HCT116 (cell line): ENCODE data around the gene GABRP. TPM values are rescaled to one million over a fixed set of nuclear protein-coding genes. Genes with fewer than 3 reads are reported as not detected.

Experiments used
- ATAC-seq: fragments of 200-7000 bp; cut with Tn5 transposase; 2 replicates; pipeline ENCODE4 v1.9.1; 2020; ENCODE audit warnings: mild to moderate bottlenecking, moderate library complexity
- BruUV-seq: library from RNA; stranded (reverse); fragments of 400-500 nt; replicated peaks from 2 replicates; lab custom pipeline; 2021; lab: Mats Ljungman, UMichigan
- CTCF ChIA-PET: fragments of 300-600 bp; sonication (Branson Sonifier 250); formaldehyde crosslinking; loops from one replicate; lab custom pipeline; 2021; ENCODE audit warnings: antibody characterized with exemption; lab: Charles Lee
- POLR2A ChIA-PET: fragments of 300-600, 350-600 bp; sonication (Branson Sonifier 250); formaldehyde crosslinking; loops from one replicate; lab custom pipeline; 2021; ENCODE audit warnings: antibody characterized with exemption; lab: Charles Lee
- RAD21 ChIA-PET, 2 experiments: fragments of 300-600 bp; sonication (Branson Sonifier 250); formaldehyde crosslinking; loops; one replicate each; lab custom pipeline; 2023; ENCODE audit warnings: low total read pairs in 2 of 2; ENCODE audit not compliant: uncharacterized antibody in 2 of 2, unreplicated experiment in 2 of 2, low non-redundant PET in 1 of 2; lab: Charles Lee
- DNase-seq: peaks from one replicate; pipeline ENCODE4 v3.0.0-alpha.2; 2010; ENCODE audit warnings: low read depth, low spot score
- H2AFZ ChIP-seq: fragments of 200-600 bp; shearing (Covaris generic), sonication (generic); 2 replicates; pipeline ENCODE4 v1.6.1; 2017; ENCODE audit warnings: low read depth, mixed run types, mixed read lengths, antibody characterized with exemption, low read length; ENCODE audit not compliant: poor library complexity, severe bottlenecking
- H3K27ac ChIP-seq: 2 replicates; pipeline ENCODE4 v1.5.1; 2012; ENCODE audit warnings: low read depth, low read length
- H3K27me3 ChIP-seq: fragments of 200-600 bp; sonication (generic); 2 replicates; pipeline ENCODE4 v1.6.1; 2016; ENCODE audit warnings: mixed run types, low read length, mixed read lengths; ENCODE audit not compliant: insufficient read depth
- H3K36me3 ChIP-seq, 2 experiments: fragments of 200-500 bp in 1 of 2; fragments of 200-600 bp in 1 of 2; sonication (Bioruptor generic) in 1 of 2; sonication (generic) in 1 of 2; 2 replicates each; pipeline versions ENCODE4 v1.5.1 to v1.6.1; 2014 to 2016; ENCODE audit warnings: low read length in 2 of 2, inconsistent platforms in 1 of 2, mixed read lengths in 1 of 2, mixed run types in 1 of 2; ENCODE audit not compliant: insufficient read depth in 2 of 2, control insufficient read depth in 1 of 2
- H3K4me1 ChIP-seq, 2 experiments: fragments of 200-600 bp in 1 of 2; sonication (generic) in 1 of 2; 2 replicates each; pipeline versions ENCODE4 v1.5.1 to v1.6.1; 2012 to 2017; ENCODE audit warnings: low read length in 2 of 2, inconsistent platforms in 1 of 2, mild to moderate bottlenecking in 1 of 2, mixed read lengths in 1 of 2, mixed run types in 1 of 2, moderate library complexity in 1 of 2; ENCODE audit not compliant: insufficient read depth in 2 of 2, control insufficient read depth in 1 of 2
- H3K4me2 ChIP-seq: fragments of 200-600 bp; sonication (generic); 2 replicates; pipeline ENCODE4 v1.6.1; 2017; ENCODE audit warnings: mixed run types, low read length, mixed read lengths
- H3K4me3 ChIP-seq, 2 experiments: fragments of 200-600 bp in 1 of 2; sonication (generic) in 1 of 2; replicated peaks in 1 of 2; 2 replicates each; pipeline ENCODE4 v1.5.1; 2011 to 2016; ENCODE audit warnings: low read length in 2 of 2, control low read depth in 1 of 2, low read depth in 1 of 2, mild to moderate bottlenecking in 1 of 2, mixed read lengths in 1 of 2, mixed run types in 1 of 2
- H3K79me2 ChIP-seq: fragments of 200-600 bp; sonication (generic); 2 replicates; pipeline ENCODE4 v1.6.1; 2017; ENCODE audit warnings: mild to moderate bottlenecking, mixed run types, low read length, moderate library complexity, mixed read lengths; ENCODE audit not compliant: insufficient read depth
- H3K9ac ChIP-seq: fragments of 200-600 bp; sonication (generic); 2 replicates; pipeline ENCODE4 v1.6.1; 2016; ENCODE audit warnings: low read length, mixed read lengths
- H3K9me2 ChIP-seq: fragments of 200-600 bp; sonication (generic), shearing (Covaris generic); 2 replicates; pipeline ENCODE4 v1.6.1; 2017; ENCODE audit warnings: mixed run types, mild to moderate bottlenecking, moderate library complexity; ENCODE audit not compliant: insufficient read depth
- H3K9me3 ChIP-seq, 2 experiments: fragments of 200-500 bp in 1 of 2; fragments of 200-600 bp in 1 of 2; sonication (Bioruptor generic) in 1 of 2; sonication (generic) in 1 of 2; 2 replicates each; pipeline ENCODE4 v1.6.1; 2014 to 2017; ENCODE audit warnings: low read length in 2 of 2, mixed read lengths in 2 of 2, inconsistent platforms in 1 of 2, low read depth in 1 of 2, mild to moderate bottlenecking in 1 of 2, mixed run types in 1 of 2, moderate library complexity in 1 of 2; ENCODE audit not compliant: control insufficient read depth in 1 of 2, insufficient read depth in 1 of 2
- H4K20me1 ChIP-seq: fragments of 200-600 bp; sonication (generic), shearing (Covaris generic); 2 replicates; pipeline ENCODE4 v1.6.1; 2017; ENCODE audit warnings: mixed run types, mild to moderate bottlenecking, moderate library complexity; ENCODE audit not compliant: insufficient read depth
- CBX3 ChIP-seq: IDR thresholded peaks from 2 replicates; pipeline ENCODE4 v1.6.1; 2012; ENCODE audit warnings: low read depth
- CEBPB ChIP-seq: IDR thresholded peaks from 2 replicates; pipeline ENCODE4 v1.6.1; 2012; ENCODE audit warnings: low read depth
- CTCF ChIP-seq, 3 experiments: fragments of 200-600 bp in 1 of 3; sonication (generic) in 1 of 3; IDR thresholded peaks in 2 of 3; conservative IDR thresholded peaks in 1 of 3; 2 replicates each; pipeline ENCODE4 v1.5.1; 2012 to 2017; ENCODE audit warnings: low read depth in 2 of 3, low read length in 2 of 3, antibody characterized with exemption in 1 of 3, borderline replicate concordance in 1 of 3, control low read depth in 1 of 3, mild to moderate bottlenecking in 1 of 3, mixed read lengths in 1 of 3, mixed run types in 1 of 3, moderate library complexity in 1 of 3; ENCODE audit not compliant: insufficient read depth in 1 of 3
- ELF1 ChIP-seq: IDR thresholded peaks from 2 replicates; pipeline ENCODE4 v1.6.1; 2012; ENCODE audit warnings: low read depth, borderline replicate concordance
- EZH2 ChIP-seq: fragments of 200-600 bp; sonication (generic); IDR thresholded peaks from 2 replicates; pipeline ENCODE4 v1.6.1; 2017; ENCODE audit warnings: antibody characterized with exemption, mixed run types
- EZH2phosphoT487 ChIP-seq: fragments of 200-600 bp; IDR thresholded peaks from 2 replicates; pipeline ENCODE4 v1.6.1; 2018; ENCODE audit warnings: antibody characterized with exemption, borderline replicate concordance
- FOSL1 ChIP-seq: IDR thresholded peaks from 2 replicates; pipeline ENCODE4 v1.6.1; 2012; ENCODE audit warnings: low read depth
- JUND ChIP-seq: IDR thresholded peaks from 2 replicates; pipeline ENCODE4 v1.6.1; 2012
- MAX ChIP-seq: IDR thresholded peaks from 2 replicates; pipeline ENCODE4 v1.6.1; 2012
- POLR2A ChIP-seq: IDR thresholded peaks from 2 replicates; pipeline ENCODE4 v1.7.0; 2011; ENCODE audit warnings: borderline replicate concordance; ENCODE audit not compliant: insufficient read depth, insufficient read length; ENCODE audit errors: extremely low read depth
- POLR2AphosphoS5 ChIP-seq: IDR thresholded peaks from 2 replicates; pipeline ENCODE4 v1.6.1; 2011; ENCODE audit warnings: mild to moderate bottlenecking, low read depth, low read length, moderate library complexity
- RAD21 ChIP-seq: IDR thresholded peaks from 2 replicates; pipeline ENCODE4 v1.6.1; 2012; ENCODE audit warnings: low read depth, mild to moderate bottlenecking
- REST ChIP-seq: IDR thresholded peaks from 2 replicates; pipeline ENCODE4 v1.6.1; 2012; ENCODE audit warnings: low read depth
- SIN3A ChIP-seq: IDR thresholded peaks from 2 replicates; pipeline ENCODE4 v1.6.1; 2012; ENCODE audit warnings: low read depth
- SP1 ChIP-seq: IDR thresholded peaks from 2 replicates; pipeline ENCODE4 v1.6.1; 2012; ENCODE audit warnings: low read depth
- YY1 ChIP-seq: IDR thresholded peaks from 2 replicates; pipeline ENCODE4 v1.6.1; 2011; ENCODE audit warnings: low read length, low read depth, moderate library complexity, mild to moderate bottlenecking; ENCODE audit not compliant: insufficient replicate concordance; ENCODE audit errors: extremely low read depth
- ZFX ChIP-seq: fragments of 450-650 bp; IDR thresholded peaks from 2 replicates; pipeline ENCODE4 v1.6.1; 2017
- ZNF274 ChIP-seq: fragments of 200-500 bp; sonication (Bioruptor generic); IDR thresholded peaks from 2 replicates; pipeline ENCODE4 v1.6.1; 2014; ENCODE audit warnings: mild to moderate bottlenecking, low read depth, low read length, inconsistent platforms
- intact Hi-C: fragments of 100-400 bp; cut with micrococcal nuclease; formaldehyde crosslinking; loops from 2 replicates; pipeline ENCODE4 v1.10.0; 2022
- total RNA-seq: library from RNA; stranded (reverse); gene quantifications from one replicate; pipeline ENCODE4 v1.2.1, GENCODE V29; 2021; ENCODE audit not compliant: unreplicated experiment
- TF ChIP-seq, protein P1 (sequence below): IDR thresholded peaks from 2 replicates; pipeline ENCODE4 v1.6.1; 2012

The GABRP gene
- total RNA-seq, 1 experiment from 2014 or later, result not detected

DNA sequence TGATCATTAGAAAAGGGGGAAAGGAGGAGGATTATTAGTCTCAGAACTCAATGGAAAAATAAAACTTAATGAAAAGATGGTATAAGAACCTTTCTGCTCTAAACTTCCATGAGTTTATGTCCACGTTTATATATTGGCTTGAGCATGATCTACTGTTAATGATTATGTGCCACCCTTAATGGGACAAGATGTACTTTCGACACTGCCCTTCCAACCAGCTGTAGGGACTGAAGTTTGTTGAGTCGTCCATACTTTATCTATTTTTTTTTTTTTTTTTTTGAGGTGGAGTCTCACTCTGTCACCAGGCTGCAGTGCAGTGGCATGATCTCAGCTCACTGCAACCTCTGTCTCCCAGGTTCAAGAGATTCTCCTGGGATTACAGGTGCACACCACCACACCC, 25.0 kb upstream of the GABRP start:
- H3K9me3 ChIP-seq, result no peaks in the 10 kb centered on the region
- H3K9me2 ChIP-seq, result no peaks in the 10 kb centered on the region
- ChIA-PET RAD21 (no interaction called here), CTCF (no interaction called here), POLR2A (no interaction called here)
- ATAC-seq, result no peak
- no peaks in the 10 kb centered on the region for H3K4me1 ChIP-seq
- no peak overlapping the region for H3K9ac ChIP-seq
- H3K27me3 ChIP-seq, result 0 out of 2 replicates have a peak, but pooled peaks cover 3% of the 10 kb centered on the region
- no peak overlapping the region for H3K4me3 ChIP-seq
- BruUV-seq, result no TSS peak
- TF ChIP-seq EZH2phosphoT487 (no peak), CBX3 (no peak), MAX (no peak), REST (no peak), EZH2 (no peak), POLR2A (no peak), CEBPB (no peak), ELF1 (no peak), JUND (no peak), ZNF274 (no peak), FOSL1 (no peak), CTCF (IDR thresholded peaks at IDR 0.05 in 2 of 3, conservative IDR thresholded peaks at IDR 0.05 in 1 of 3; ENCODE audit: borderline replicate concordance in 1 of 3, insufficient read depth in 1 of 3, low read depth in 2 of 3, low read length in 2 of 3) (no peak), POLR2AphosphoS5 (no peak), SIN3A (no peak), YY1 (no peak), RAD21 (no peak), ZFX (no peak), SP1 (no peak)
- TF ChIP-seq, protein P1, sequence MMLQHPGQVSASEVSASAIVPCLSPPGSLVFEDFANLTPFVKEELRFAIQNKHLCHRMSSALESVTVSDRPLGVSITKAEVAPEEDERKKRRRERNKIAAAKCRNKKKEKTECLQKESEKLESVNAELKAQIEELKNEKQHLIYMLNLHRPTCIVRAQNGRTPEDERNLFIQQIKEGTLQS, result no peak
- H3K4me2 ChIP-seq, result no peak overlapping the region
- no peaks in the 10 kb centered on the region for H3K79me2 ChIP-seq
- H4K20me1 ChIP-seq, result no peaks in the 10 kb centered on the region
- no peak for DNase-seq
- no peaks in the 10 kb centered on the region for H3K36me3 ChIP-seq
- intact Hi-C loops, result no loop called here
- H3K27ac ChIP-seq, result no peak overlapping the region
- no peak overlapping the region for H2AFZ ChIP-seq
